Activated B cell treated with CpG ODN at 0.5 μM for 24 hours (primary cell): ENCODE results near the gene MVK. TPM values are rescaled to one million over a fixed set of nuclear protein-coding genes. Genes with fewer than 3 reads are reported as not detected.

Experiments used
- ATAC-seq: fragments of 200-7000 bp; cut with Tn5 transposase; one replicate; pipeline ENCODE4 v1.10.0; 2021; ENCODE audit warnings: low read depth, mild to moderate bottlenecking, moderate library complexity
- CTCF ChIA-PET: fragments of 350-600 bp; sonication (Branson Sonifier 250); formaldehyde crosslinking; loops from one replicate; lab custom pipeline; 2021; ENCODE audit warnings: antibody characterized with exemption; lab: Charles Lee
- POLR2A ChIA-PET: fragments of 350-600 bp; sonication (Branson Sonifier 250); formaldehyde crosslinking; loops from one replicate; lab custom pipeline; 2021; ENCODE audit warnings: antibody characterized with exemption; lab: Charles Lee
- DNase-seq: peaks from one replicate; pipeline ENCODE4 v3.0.0; 2022
- H3K27ac Mint-ChIP-seq: one replicate; pipeline ENCODE4 v1.8.0; 2020; ENCODE audit warnings: mixed read lengths
- H3K27me3 Mint-ChIP-seq: one replicate; pipeline ENCODE4 v1.8.0; 2021; ENCODE audit warnings: mixed read lengths
- H3K36me3 Mint-ChIP-seq: one replicate; pipeline ENCODE4 v1.8.0; 2021; ENCODE audit warnings: low read depth, mixed read lengths
- H3K4me1 Mint-ChIP-seq: one replicate; pipeline ENCODE4 v1.8.0; 2021; ENCODE audit warnings: mixed read lengths
- H3K4me3 Mint-ChIP-seq: one replicate; pipeline ENCODE4 v1.8.0; 2020; ENCODE audit warnings: mild to moderate bottlenecking, mixed read lengths
- H3K9me3 Mint-ChIP-seq: one replicate; pipeline ENCODE4 v1.8.0; 2020; ENCODE audit warnings: mixed read lengths
- intact Hi-C: fragments of 100-400 bp; cut with micrococcal nuclease; formaldehyde crosslinking; loops from one replicate; pipeline ENCODE4 v1.15.1; 2024
- total RNA-seq: library from RNA; stranded (reverse); gene quantifications from 2 replicates; pipeline ENCODE4 v1.2.3, GENCODE V29; 2022
- TF ChIP-seq, protein P1 (sequence below): fragments of 200-600 bp; IDR thresholded peaks from one replicate; pipeline ENCODE4 v1.8.0; 2022; ENCODE audit warnings: antibody characterized with exemption, mild to moderate bottlenecking

MVK gene
- total RNA-seq, 1 donor from 2014 or later: 28.5 TPM

DNA sequence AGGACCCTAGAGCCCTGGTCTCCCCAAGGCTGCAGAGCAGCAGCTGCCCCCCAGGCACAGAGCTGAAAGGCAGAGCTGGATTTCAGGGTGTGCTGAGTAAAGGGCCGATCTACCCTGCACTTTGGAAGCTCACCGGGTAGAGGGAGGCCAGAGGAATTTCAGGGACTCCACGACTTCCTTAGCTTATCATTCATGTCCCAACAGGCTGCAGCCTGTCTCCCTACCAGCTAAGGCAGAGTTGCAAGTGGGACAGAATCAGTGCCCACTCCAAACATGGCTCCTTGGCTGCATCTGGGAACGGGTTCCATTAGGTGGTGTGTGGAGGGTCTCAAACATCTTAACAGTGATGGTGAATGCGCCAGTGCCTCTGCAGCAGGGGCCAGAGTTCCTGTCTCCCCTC lies 27.8 kb upstream of the MVK start:
- ATAC-seq: no peak
- Mint-ChIP-seq H3K4me1 (no peaks in the 10 kb centered on the region), H3K36me3 (no peaks in the 10 kb centered on the region), H3K27me3 (peaks cover 19% of the 10 kb centered on the region), H3K4me3 (no peak overlapping the region), H3K9me3 (no peaks in the 10 kb centered on the region), H3K27ac (no peak overlapping the region)
- intact Hi-C loops: no loop called here
- no peak for DNase-seq
- ChIA-PET POLR2A (no interaction called here), CTCF (no interaction called here)
- TF ChIP-seq, protein P1, sequence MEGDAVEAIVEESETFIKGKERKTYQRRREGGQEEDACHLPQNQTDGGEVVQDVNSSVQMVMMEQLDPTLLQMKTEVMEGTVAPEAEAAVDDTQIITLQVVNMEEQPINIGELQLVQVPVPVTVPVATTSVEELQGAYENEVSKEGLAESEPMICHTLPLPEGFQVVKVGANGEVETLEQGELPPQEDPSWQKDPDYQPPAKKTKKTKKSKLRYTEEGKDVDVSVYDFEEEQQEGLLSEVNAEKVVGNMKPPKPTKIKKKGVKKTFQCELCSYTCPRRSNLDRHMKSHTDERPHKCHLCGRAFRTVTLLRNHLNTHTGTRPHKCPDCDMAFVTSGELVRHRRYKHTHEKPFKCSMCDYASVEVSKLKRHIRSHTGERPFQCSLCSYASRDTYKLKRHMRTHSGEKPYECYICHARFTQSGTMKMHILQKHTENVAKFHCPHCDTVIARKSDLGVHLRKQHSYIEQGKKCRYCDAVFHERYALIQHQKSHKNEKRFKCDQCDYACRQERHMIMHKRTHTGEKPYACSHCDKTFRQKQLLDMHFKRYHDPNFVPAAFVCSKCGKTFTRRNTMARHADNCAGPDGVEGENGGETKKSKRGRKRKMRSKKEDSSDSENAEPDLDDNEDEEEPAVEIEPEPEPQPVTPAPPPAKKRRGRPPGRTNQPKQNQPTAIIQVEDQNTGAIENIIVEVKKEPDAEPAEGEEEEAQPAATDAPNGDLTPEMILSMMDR: no peak

DNA sequence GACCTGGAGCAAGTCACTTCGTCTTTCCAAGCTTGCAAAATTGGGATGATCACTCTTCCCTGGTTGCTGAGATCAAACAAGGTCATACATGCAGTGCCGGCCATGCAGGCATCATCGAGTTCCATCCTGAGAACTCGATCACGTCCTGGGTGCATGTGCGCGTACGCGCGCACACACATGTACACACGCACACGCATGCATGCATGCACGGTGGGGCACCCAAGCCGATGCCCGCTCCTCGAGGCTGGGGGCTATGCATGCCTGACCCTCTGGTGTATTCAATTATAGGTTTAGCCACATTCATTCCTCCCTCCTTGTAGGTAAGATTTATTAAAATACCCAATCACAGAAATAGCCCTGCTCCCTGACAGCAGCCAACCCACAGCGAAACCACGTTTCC lies 26.3 kb upstream of the MVK start:
- no peaks in the 10 kb centered on the region for H3K9me3 Mint-ChIP-seq
- intact Hi-C loops: no loop called here
- no peak overlapping the region for H3K27ac Mint-ChIP-seq
- TF ChIP-seq, protein P1: no peak
- no peak overlapping the region for H3K4me3 Mint-ChIP-seq
- no peaks in the 10 kb centered on the region for H3K36me3 Mint-ChIP-seq
- ChIA-PET CTCF (no interaction called here), POLR2A (no interaction called here)
- no peak for DNase-seq
- ATAC-seq: no peak
- H3K4me1 Mint-ChIP-seq: no peaks in the 10 kb centered on the region
- H3K27me3 Mint-ChIP-seq: peaks cover 19% of the 10 kb centered on the region

DNA sequence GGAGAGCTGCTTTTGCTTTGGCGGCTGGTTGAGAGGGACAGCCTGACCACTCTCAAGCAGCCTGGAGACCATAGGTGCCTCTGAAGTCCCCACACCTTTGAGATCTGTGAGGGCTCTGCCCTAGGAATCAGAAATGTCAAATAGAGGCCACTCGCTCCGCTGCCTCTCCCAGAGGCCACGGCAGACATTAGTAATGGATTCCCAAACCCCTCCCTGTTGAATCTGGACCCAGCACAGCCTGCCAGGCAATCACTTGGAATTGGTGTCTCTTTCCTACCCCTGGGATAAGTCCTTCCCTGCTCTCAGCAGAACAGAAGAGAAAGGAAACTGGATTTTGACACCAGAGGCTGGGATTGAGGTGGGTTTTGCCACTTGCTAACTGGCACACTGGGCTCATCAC lies 25.3 kb upstream of the MVK start:
- POLR2A ChIA-PET: no interaction called here
- H3K4me1 Mint-ChIP-seq: no peaks in the 10 kb centered on the region
- intact Hi-C loops: no loop called here
- CTCF ChIA-PET: no interaction called here
- H3K4me3 Mint-ChIP-seq: no peak overlapping the region
- H3K27me3 Mint-ChIP-seq: peaks cover 19% of the 10 kb centered on the region
- H3K36me3 Mint-ChIP-seq: no peaks in the 10 kb centered on the region
- ATAC-seq: no peak
- H3K9me3 Mint-ChIP-seq: no peaks in the 10 kb centered on the region
- no peak for DNase-seq
- H3K27ac Mint-ChIP-seq: no peak overlapping the region
- TF ChIP-seq, protein P1: no peak

DNA sequence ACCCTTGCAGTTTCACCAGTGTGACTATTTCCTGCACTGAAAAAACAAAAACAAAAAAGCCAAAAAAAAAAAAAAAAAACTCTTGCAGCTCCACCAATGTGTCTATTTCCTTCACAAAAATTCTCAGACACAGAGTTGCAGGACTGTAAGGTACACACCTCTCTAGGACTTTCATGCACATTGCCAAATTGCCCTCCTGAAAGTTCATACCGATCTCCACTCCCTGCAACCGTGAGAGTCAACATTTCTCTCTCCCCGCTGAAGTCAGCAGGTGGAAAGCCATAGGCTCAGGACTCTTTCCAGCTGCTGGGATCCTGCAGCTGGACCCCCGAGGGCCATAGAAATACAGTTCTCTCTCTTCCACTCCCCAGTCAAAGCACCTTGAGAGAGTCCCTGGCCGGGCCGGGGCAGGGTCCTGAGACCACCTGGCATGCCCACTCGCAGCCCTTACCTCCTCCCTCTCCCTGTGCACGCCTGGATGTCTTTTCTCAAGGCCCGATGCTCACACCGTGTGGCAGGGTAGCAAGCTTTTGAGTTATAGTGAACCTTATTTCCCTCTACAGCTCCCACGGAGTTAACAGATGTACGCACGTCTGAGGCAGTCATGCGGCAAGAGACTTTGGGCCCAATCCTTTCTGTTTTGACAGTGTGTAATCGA lies 23.9 kb upstream of the MVK start:
- H3K4me3 Mint-ChIP-seq: no peak overlapping the region
- intact Hi-C loops: no loop called here
- POLR2A ChIA-PET: no interaction called here

DNA sequence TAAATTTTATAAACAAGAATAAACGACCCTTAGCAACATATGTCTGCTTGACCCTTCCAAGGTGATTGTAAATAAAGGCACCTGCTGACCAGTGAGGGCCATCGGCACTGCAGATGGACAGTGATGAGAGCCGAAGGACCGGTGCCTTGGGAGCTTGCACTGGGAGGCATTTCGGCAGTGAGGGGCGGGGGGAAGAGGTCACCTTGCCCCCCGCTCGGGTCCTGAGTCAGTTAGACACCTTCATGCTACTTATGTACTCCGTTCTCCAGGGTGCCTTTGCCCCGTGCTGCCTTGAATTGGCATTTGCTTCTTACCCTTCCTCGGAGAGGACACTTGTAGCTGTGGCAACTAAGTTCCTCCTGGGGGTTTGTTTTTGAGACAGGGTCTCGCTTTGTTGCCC lies 23.3 kb upstream of the MVK start:
- ChIA-PET POLR2A (no interaction called here), CTCF (no interaction called here)
- Mint-ChIP-seq H3K4me1 (no peaks in the 10 kb centered on the region), H3K4me3 (no peak overlapping the region), H3K9me3 (no peaks in the 10 kb centered on the region), H3K36me3 (no peaks in the 10 kb centered on the region), H3K27me3 (peaks cover 18% of the 10 kb centered on the region), H3K27ac (no peak overlapping the region)
- intact Hi-C loops: no loop called here
- ATAC-seq (no peak), DNase-seq (no peak)
- TF ChIP-seq, protein P1: no peak

More for the DNA sequence above, 23.9 kb upstream of the MVK start:
- DNase-seq (no peak), ATAC-seq (no peak)
- H3K27me3 Mint-ChIP-seq: peaks cover 19% of the 10 kb centered on the region
- no peaks in the 10 kb centered on the region for H3K4me1 Mint-ChIP-seq
- TF ChIP-seq, protein P1: no peak
- H3K9me3 Mint-ChIP-seq: no peaks in the 10 kb centered on the region
- CTCF ChIA-PET: no interaction called here
- H3K36me3 Mint-ChIP-seq: no peaks in the 10 kb centered on the region
- no peak overlapping the region for H3K27ac Mint-ChIP-seq
